ENCODE results near the gene LINGO4. TPM values are rescaled to one million over a fixed set of nuclear protein-coding genes. Genes with fewer than 3 reads are reported as not detected.

Gene LINGO4
- total RNA-seq, 4 donors from 2014 or later, result not detected

- TF ChIP-seq, protein P1, sequence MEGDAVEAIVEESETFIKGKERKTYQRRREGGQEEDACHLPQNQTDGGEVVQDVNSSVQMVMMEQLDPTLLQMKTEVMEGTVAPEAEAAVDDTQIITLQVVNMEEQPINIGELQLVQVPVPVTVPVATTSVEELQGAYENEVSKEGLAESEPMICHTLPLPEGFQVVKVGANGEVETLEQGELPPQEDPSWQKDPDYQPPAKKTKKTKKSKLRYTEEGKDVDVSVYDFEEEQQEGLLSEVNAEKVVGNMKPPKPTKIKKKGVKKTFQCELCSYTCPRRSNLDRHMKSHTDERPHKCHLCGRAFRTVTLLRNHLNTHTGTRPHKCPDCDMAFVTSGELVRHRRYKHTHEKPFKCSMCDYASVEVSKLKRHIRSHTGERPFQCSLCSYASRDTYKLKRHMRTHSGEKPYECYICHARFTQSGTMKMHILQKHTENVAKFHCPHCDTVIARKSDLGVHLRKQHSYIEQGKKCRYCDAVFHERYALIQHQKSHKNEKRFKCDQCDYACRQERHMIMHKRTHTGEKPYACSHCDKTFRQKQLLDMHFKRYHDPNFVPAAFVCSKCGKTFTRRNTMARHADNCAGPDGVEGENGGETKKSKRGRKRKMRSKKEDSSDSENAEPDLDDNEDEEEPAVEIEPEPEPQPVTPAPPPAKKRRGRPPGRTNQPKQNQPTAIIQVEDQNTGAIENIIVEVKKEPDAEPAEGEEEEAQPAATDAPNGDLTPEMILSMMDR (IDR thresholded peaks at IDR 0.05; ENCODE audit: low read depth), result no peak
Observed at GRCh38 chr1:151839457-151840403, 34.5 kb upstream of the LINGO4 start, which contains the start of gene C2CD4D. Gene C2CD4D, minus strand, starts transcription at chr1:151839820. Its CDS starts 831 bp downstream, at chr1:151838989.

DNA sequence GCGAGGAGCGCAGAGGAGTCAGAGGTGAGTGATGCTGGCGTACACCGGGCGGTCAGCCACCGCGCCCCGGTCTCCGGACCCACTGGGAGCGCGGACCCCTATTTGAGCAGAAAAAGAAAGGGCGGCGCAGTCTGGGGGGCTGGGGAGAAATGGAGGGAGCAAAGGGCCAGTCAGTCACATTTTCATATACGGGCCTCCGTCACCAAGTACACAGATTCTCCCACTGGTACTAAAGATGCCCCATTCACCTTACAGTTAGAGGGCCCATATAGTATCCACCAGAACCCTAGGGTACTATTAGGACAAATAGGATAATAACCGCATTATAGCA, 33.8 kb upstream of the LINGO4 start:
- TF ChIP-seq, protein P1 (IDR thresholded peaks at IDR 0.05; ENCODE audit: low read depth), result no peak

- TF ChIP-seq, protein P1 (IDR thresholded peaks at IDR 0.05; ENCODE audit: low read depth), result no peak
Observed at GRCh38 chr1:151838222-151839081, 33.2 kb upstream of the LINGO4 start.

GRCh38 chr1:151837884-151838221, 32.6 kb upstream of the LINGO4 start:
- TF ChIP-seq, protein P1 (IDR thresholded peaks at IDR 0.05; ENCODE audit: low read depth), result no peak

GRCh38 chr1:151837197-151837596, 32.0 kb upstream of the LINGO4 start:
- TF ChIP-seq, protein P1 (IDR thresholded peaks at IDR 0.05; ENCODE audit: low read depth), result no peak

- TF ChIP-seq, protein P1 (IDR thresholded peaks at IDR 0.05; ENCODE audit: low read depth), result no peak
Observed at GRCh38 chr1:151835596-151835995, 30.4 kb upstream of the LINGO4 start.

GRCh38 chr1:151834239-151834638, 29.0 kb upstream of the LINGO4 start:
- TF ChIP-seq, protein P1 (IDR thresholded peaks at IDR 0.05; ENCODE audit: low read depth), result no peak
